Naive thymus-derived CD8-positive, alpha-beta T cell (primary cell): Measurements from ENCODE around the gene DUOXA1. TPM values are rescaled to one million over a fixed set of nuclear protein-coding genes. Genes with fewer than 3 reads are reported as not detected.
"Not testable (repeated sequence)": the region's sequence is repeated elsewhere in the genome, so short reads cannot be mapped to it uniquely, and the experiment has no call there.

Experiments used
- ATAC-seq, 2 donors: fragments of 150-1000 bp; cut with Tn5 transposase in 1 of 2; sonication (Bioruptor Pico), chemical (Tn5 transposase) in 1 of 2; 1 replicate in 1 of 2; 2 replicates in 1 of 2; pipeline ENCODE4 v1.10.0; 2021; ENCODE audit warnings: mild to moderate bottlenecking in 2 of 2, moderate library complexity in 2 of 2
- POLR2A ChIA-PET: fragments of 350-600 bp; sonication (Branson Sonifier 250); formaldehyde crosslinking; loops from one replicate; lab custom pipeline; 2021; ENCODE audit warnings: antibody characterized with exemption; lab: Charles Lee
- DNase-seq, 10 donors: peaks; one replicate each; pipeline versions ENCODE4 v3.0.0 to v3.0.0-alpha.2; 2020 to 2022
- H3K27ac Mint-ChIP-seq, 10 donors: one replicate each; pipeline ENCODE4 v1.8.0; 2020 to 2022; ENCODE audit warnings: mild to moderate bottlenecking in 10 of 10, mixed read lengths in 10 of 10, moderate library complexity in 4 of 10, inconsistent platforms in 1 of 10
- H3K27me3 Mint-ChIP-seq, 5 donors: one replicate each; pipeline ENCODE4 v1.8.0; 2021 to 2022; ENCODE audit warnings: mixed read lengths in 5 of 5
- H3K36me3 Mint-ChIP-seq, 3 donors: one replicate each; pipeline ENCODE4 v1.8.0; 2020 to 2022; ENCODE audit warnings: mixed read lengths in 3 of 3, mild to moderate bottlenecking in 2 of 3, inconsistent platforms in 1 of 3
- H3K4me1 Mint-ChIP-seq, 4 donors: one replicate each; pipeline ENCODE4 v1.8.0; 2021 to 2022; ENCODE audit warnings: mixed read lengths in 4 of 4
- H3K4me3 Mint-ChIP-seq, 10 donors: one replicate each; pipeline ENCODE4 v1.8.0; 2020 to 2022; ENCODE audit warnings: mild to moderate bottlenecking in 10 of 10, mixed read lengths in 10 of 10, moderate library complexity in 6 of 10, inconsistent platforms in 1 of 10
- H3K9me3 Mint-ChIP-seq, 9 donors: one replicate each; pipeline ENCODE4 v1.8.0; 2020 to 2022; ENCODE audit warnings: mixed read lengths in 9 of 9, mild to moderate bottlenecking in 3 of 9, inconsistent platforms in 1 of 9, moderate library complexity in 1 of 9
- polyA plus RNA-seq, 3 donors: library from polyadenylated mRNA; unstranded; fragments of 300-500 nt; fragmentation: Illumina TruSeq; gene quantifications; one replicate each; pipeline ENCODE4 v1.2.3, GENCODE V29; 2021
- total RNA-seq, 8 experiments: library from RNA in 2 of 8; stranded (reverse) in 2 of 8; gene quantifications; one replicate each; pipeline ENCODE4 v1.2.3 and lab custom pipeline; 2021 to 2026

DUOXA1 gene
- total and polyA plus RNA-seq, 5 experiments from 2014 or later: 0.26 to 0.81 (median 0.77) TPM; not detected in 2

DNA sequence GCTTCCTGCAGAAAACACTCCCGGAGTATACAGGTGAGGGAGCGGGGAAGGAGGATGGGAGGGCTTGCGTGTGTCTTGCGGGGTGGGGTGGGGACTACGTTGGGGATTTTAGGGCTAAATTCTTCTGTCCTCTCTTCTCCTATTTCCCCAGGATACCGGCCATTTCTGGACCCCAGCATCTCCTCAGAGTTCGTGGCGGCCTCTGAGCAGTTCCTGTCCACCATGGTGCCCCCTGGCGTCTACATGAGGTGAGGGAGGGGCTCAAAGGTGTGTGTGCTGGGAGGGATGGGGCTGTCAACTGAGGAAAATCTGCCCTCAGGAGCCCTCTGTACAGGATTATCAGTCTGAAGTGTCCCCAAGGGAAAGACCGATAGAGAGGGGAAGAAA, 6.7 kb upstream of the DUOXA1 start:
- peaks cover 11 to 15% (median 12%) of the 10 kb centered on the region in 4 donors for H3K4me1 Mint-ChIP-seq

DNA sequence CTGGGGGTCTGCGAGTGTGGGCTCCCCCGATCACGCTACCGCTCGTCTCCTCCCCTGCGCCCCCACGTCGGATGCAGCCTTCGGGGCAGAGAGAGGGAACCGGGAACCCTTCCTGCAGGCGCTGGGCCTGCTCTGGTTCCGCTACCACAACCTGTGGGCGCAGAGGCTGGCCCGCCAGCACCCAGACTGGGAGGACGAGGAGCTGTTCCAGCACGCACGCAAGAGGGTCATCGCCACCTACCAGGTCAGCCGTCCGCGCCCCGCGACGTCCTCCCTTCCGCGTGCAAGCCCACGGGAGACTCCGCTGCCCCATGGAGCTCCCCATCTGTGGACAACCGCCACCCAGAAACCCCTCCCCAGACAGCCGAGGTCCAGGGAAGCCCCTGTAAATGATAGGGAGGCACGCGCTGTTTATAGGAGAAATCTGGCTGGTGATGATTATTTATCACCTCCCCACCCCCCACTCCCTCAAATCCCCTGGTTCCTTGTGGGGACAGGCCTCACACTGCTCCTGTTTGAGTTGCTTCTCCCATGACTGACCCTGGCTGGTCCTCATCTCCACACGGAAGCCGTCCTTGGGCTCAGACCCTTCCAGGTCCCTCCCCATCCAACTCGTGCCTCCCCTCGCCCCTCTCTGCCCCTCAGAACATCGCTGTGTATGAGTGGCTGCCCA, 6.2 kb upstream of the DUOXA1 start:
- Mint-ChIP-seq H3K4me3 (peak overlapping the region; percentile 41 to 78 (median 71)), H3K4me1 (peaks cover 11 to 15% (median 12%) of the 10 kb centered on the region in 4 donors), H3K27me3 (peaks cover 17 to 54% (median 42%) of the 10 kb centered on the region in 5 donors)
- peak in 1 of 2 donors; percentile 14 for ATAC-seq
- H3K36me3 Mint-ChIP-seq, DNase-seq, H3K9me3 Mint-ChIP-seq, H3K27ac Mint-ChIP-seq, POLR2A ChIA-PET: not testable (repeated sequence)

More for the DNA sequence above, 6.7 kb upstream of the DUOXA1 start:
- no peak for DNase-seq
- Mint-ChIP-seq H3K4me3 (peak overlapping the region; percentile 41 to 78 (median 71)), H3K27me3 (peaks cover 17 to 48% (median 37%) of the 10 kb centered on the region in 5 donors), H3K27ac (peak overlapping the region in 3 of 10 donors; percentile 12 to 52 (median 24)), H3K36me3 (peaks cover 0 to 2% (median 0%) of the 10 kb centered on the region in 3 donors), H3K9me3 (no peaks in the 10 kb centered on the region)
- POLR2A ChIA-PET: no interaction called here
- peak; percentile 55 to 62 for ATAC-seq

DNA sequence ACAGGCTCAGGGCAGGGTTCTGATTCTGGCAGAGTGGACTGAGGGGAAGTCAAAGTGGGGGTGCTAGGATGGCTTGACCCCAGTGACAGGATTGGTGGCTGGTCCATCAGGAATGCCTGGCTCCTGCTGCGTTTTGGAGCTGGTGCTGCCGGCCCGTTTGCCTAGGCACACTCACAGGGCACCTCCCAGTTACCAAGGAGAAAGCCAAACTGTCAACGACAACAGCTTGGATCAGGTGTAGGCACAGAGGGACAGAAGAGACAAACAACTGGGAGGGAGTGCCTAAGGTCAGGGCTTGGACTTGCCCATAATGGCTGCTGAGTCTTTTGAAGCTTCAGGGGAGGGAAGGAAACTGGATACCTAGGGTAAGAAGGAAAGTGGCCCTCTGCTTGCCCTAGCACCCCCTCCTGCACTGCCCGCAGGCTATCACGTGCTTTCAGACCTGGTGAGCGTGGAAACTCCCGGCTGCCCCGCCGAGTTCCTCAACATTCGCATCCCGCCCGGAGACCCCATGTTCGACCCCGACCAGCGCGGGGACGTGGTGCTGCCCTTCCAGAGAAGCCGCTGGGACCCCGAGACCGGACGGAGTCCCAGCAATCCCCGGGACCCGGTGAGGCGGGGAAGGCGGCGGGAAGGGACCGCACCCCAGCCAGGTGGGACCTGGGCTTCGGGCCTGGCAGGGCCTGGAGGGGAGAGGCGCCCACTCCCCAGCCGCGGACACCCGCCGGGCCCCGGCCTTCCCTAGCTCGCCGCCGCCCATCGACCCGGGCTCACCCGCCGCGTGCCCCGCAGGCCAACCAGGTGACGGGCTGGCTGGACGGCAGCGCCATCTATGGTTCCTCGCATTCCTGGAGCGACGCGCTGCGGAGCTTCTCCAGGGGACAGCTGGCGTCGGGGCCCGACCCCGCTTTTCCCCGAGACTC, 5.3 kb upstream of the DUOXA1 start:
- Mint-ChIP-seq H3K27ac (peak overlapping the region in 4 of 10 donors; percentile 8 to 74 (median 38)), H3K4me1 (peaks cover 11 to 15% (median 13%) of the 10 kb centered on the region in 4 donors), H3K36me3 (peaks cover 0 to 2% (median 0%) of the 10 kb centered on the region in 3 donors), H3K4me3 (peak overlapping the region; percentile 61 to 80 (median 73)), H3K27me3 (peaks cover 20 to 62% (median 48%) of the 10 kb centered on the region in 5 donors), H3K9me3 (no peaks in the 10 kb centered on the region)
- peak in 3 of 10 donors; percentile 10 to 25 (median 16) for DNase-seq
- ATAC-seq: peak; percentile 63 to 84
- POLR2A ChIA-PET: interaction anchor here (0.6 kb wide), 1 partner anchor 278 kb away, joined by 3 read pairs; no protein-coding TSS in a partner anchor

DNA sequence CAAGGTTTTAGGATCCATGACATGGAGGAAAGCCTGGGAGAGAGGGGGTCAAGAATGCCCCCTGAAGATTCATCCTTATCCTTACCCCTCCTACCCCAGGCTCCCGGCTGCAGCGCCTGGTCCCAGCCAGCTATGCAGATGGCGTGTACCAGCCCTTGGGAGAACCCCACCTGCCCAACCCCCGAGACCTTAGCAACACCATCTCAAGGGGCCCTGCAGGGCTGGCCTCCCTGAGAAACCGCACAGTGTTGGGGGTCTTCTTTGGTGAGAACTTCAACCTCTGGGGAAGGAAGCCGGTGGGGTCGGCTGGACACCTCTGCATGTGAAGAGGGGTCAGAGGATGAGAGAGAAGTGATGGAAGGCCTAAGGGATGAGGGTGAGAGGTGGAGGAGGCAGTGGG, 4.4 kb upstream of the DUOXA1 start:
- POLR2A ChIA-PET: no interaction called here
- DNase-seq: no peak
- peaks cover 11 to 15% (median 13%) of the 10 kb centered on the region in 4 donors for H3K4me1 Mint-ChIP-seq
- H3K27ac Mint-ChIP-seq: no peak overlapping the region
- H3K36me3 Mint-ChIP-seq: peaks cover 0 to 2% (median 0%) of the 10 kb centered on the region in 3 donors
- H3K9me3 Mint-ChIP-seq: no peaks in the 10 kb centered on the region
- H3K4me3 Mint-ChIP-seq: peak overlapping the region in 5 of 10 donors; percentile 69 to 80 (median 76)
- ATAC-seq: no peak
- peaks cover 20 to 62% (median 48%) of the 10 kb centered on the region in 5 donors for H3K27me3 Mint-ChIP-seq

DNA sequence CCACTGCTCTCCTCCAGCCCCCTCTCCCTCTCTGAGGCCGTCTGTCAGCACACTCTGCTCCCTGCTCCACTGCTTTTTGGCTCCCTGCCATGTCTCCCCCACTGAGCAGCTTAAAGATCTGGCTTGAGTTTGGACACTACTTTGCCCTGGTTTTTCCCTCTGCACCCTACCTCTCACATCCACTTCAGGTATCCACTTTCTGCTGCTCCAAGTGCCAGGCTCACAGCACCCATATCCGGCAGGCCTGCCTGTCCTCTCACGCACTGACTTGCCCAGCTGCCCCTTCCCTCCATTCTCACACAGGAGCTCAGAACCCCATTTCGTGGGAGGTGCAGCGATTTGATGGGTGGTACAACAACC, 3.9 kb upstream of the DUOXA1 start:
- no peak for DNase-seq
- H3K4me1 Mint-ChIP-seq: peaks cover 11 to 20% (median 15%) of the 10 kb centered on the region in 4 donors
- no peaks in the 10 kb centered on the region for H3K9me3 Mint-ChIP-seq
- peak overlapping the region in 3 of 10 donors; percentile 3 to 22 (median 20) for H3K4me3 Mint-ChIP-seq
- peak overlapping the region in 1 of 10 donors; percentile 57 for H3K27ac Mint-ChIP-seq
- no peak for ATAC-seq
- peaks cover 21 to 66% (median 52%) of the 10 kb centered on the region in 5 donors for H3K27me3 Mint-ChIP-seq
- peaks cover 0 to 2% (median 0%) of the 10 kb centered on the region in 3 donors for H3K36me3 Mint-ChIP-seq
- POLR2A ChIA-PET: no interaction called here

DNA sequence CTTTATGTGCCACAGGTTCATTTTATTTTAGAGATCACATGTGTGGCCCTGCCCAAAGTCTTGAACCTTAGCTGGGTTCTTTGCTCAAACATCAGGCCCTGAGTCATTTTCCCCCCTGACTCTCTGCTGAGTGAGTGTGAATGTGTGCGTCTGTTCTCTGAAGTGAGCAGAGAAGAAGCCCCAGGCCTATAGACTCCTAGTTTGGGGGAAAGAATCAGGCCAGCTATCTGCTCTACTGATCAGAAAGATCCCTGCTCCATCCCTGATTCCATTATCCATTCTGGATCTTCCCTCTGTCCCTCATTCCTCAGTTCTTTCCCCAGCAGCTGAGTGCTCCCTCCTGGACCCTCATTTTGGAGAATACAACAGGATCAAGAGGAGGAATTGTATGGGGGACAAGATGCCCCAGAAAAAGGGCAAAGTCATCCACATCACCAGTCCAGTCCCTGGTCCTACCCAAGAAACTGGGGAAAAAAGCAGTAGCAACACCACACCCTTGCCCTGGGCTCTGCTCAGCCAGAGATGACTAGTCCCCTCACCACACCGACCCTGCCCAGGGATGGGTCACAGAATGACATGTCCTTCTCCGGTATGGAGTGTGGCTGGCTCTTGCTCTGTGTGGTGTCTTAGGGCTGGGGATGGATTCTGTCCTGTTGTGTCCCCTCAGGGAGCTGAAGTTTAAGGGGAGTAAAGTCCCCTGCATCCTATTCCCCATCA, 3.3 kb upstream of the DUOXA1 start:
- Mint-ChIP-seq H3K27ac (peak overlapping the region in 1 of 10 donors; percentile 57), H3K4me3 (peak overlapping the region in 1 of 10 donors; percentile 26), H3K27me3 (peaks cover 21 to 71% (median 57%) of the 10 kb centered on the region in 5 donors), H3K9me3 (no peaks in the 10 kb centered on the region), H3K36me3 (peaks cover 0 to 2% (median 0%) of the 10 kb centered on the region in 3 donors), H3K4me1 (peaks cover 11 to 20% (median 15%) of the 10 kb centered on the region in 4 donors)
- no peak for ATAC-seq
- no peak for DNase-seq
- POLR2A ChIA-PET: no interaction called here

DNA sequence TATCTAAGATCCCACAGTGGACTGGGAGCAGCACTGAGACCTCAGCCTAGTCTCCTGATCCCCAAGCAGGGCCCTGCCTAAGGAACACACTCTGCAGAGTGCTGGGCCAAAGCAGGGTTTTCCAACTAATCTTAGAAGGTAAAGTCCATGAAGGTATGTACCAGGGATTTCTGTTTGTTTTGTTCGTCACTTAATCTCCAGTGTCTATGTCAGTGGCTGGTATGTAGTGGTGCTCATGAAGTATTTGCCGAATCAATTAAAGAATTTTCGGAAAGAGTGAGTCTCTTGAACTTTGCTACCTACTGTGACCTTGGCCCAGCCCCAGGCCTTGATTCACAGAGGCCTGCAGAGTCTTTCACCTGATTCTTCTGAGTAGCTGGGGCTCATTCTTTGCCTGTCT, 1.8 kb upstream of the DUOXA1 start:
- Mint-ChIP-seq H3K27ac (no peak overlapping the region), H3K36me3 (peaks cover 0 to 2% (median 0%) of the 10 kb centered on the region in 3 donors), H3K27me3 (peaks cover 24 to 77% (median 61%) of the 10 kb centered on the region in 5 donors), H3K4me1 (peaks cover 10 to 19% (median 13%) of the 10 kb centered on the region in 4 donors), H3K9me3 (no peaks in the 10 kb centered on the region), H3K4me3 (no peak overlapping the region)
- ATAC-seq (no peak), DNase-seq (no peak)
- POLR2A ChIA-PET: no interaction called here

DNA sequence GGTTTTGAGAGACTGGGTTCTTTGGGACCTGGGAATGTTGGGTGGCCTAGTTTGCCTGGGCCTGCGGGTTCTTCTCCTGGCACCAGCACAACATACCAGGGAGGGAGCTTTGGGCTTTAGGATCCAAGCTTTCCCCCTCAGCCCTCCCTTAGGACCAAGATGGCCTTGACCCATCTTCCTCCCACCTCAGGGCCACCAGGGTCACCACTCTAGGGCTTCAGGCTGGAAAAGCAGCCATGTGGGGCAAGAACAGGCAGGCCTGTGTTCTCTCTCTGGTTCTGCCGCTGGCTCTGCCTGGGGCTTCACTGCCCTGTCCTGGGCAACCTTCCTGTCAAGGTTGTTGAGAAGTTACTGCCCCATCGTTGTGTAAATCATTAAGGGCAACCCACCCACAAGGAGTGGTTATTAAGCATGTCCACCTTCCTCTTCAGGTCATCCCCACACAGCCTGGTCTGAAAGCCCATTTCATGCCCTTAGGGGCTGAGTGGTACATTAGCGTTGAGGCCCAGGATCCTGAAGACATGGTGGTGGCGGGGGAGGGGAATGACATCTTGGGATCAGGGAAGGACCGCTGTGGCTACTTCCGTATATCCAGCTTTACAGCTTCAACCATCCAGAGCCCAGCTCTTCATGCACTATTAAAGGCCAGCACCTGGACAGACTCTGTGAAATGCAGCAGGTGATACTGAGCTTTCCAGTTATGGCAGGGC, 767 bp upstream of the DUOXA1 start:
- no peak for ATAC-seq
- no peak for DNase-seq
- Mint-ChIP-seq H3K27ac (no peak overlapping the region), H3K36me3 (peaks cover 0 to 2% (median 0%) of the 10 kb centered on the region in 3 donors), H3K4me1 (peaks cover 7 to 14% (median 8%) of the 10 kb centered on the region in 4 donors), H3K9me3 (no peaks in the 10 kb centered on the region), H3K4me3 (peak overlapping the region in 9 of 10 donors; percentile 23 to 65 (median 55)), H3K27me3 (peaks cover 22 to 80% (median 67%) of the 10 kb centered on the region in 5 donors)
- POLR2A ChIA-PET: no interaction called here

DNA sequence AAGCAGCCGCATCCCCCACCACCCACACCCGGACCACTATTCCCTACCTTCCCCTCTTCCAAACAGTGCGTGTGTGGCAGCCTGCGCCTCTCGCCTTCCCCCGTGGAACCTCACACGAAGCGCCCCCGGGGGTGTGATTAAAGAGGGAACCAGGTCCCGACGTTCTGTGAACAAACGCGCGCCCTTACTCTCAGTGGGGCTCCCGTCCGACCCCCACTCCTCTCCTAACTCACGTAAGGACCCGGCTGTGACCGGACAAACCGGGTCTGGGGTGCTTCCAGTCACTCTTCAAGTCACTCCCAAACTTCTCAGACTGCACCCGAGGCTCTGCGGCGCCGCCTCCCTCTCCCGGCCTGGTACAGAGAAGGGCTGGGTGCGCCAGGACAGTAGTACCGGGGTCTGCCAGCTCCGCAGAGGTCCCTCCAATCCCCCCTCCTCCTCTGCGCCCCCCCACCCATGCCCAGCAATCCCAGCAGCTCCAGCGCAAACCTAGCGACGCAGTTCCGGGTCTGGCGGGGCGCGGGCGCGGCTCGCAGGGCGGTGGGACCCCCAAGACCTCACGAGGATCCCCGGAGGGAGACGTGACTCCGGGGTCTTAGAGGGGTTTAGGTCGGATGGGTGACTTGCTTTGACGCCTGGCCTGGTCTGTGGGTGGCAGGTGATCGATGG, 574 bp downstream of the DUOXA1 start:
- peaks cover 0 to 2% (median 0%) of the 10 kb centered on the region in 3 donors for H3K36me3 Mint-ChIP-seq
- peaks cover 0 to 8% (median 3%) of the 10 kb centered on the region in 4 donors for H3K4me1 Mint-ChIP-seq
- peaks cover 23 to 79% (median 68%) of the 10 kb centered on the region in 5 donors for H3K27me3 Mint-ChIP-seq
- DNase-seq (no peak), ATAC-seq (peak; percentile 18 to 35)
- POLR2A ChIA-PET: no interaction called here
- H3K4me3 Mint-ChIP-seq: peak overlapping the region in 9 of 10 donors; percentile 24 to 61 (median 42)
- H3K27ac Mint-ChIP-seq: no peak overlapping the region
- H3K9me3 Mint-ChIP-seq: no peaks in the 10 kb centered on the region

DNA sequence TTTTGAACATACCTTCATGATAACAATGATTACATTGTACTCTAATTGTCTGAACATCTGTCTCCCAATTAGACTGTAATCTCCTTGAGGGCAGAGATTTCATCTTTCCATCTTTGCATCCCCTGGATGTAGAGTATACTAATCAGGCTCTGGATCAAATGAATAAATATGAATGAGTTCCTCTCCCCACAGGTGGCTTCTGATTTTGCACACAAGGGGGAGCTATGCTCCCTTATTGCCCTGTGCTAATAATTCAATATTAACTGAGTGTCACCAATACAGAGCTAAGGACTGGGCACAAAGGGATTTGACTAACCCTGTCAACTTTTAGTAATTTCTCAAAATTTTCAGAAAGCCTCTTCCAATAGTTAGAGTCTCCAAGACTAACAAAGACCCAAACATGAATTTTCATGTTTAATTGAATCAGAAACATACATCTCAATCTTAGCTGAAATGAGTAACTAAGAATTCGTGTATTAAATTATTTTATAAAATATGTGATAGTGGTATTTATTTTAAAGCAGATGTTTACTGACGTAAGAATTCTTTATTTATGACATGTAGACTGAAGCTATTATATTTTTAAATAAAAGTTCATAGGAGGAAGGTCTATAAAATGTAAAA, 3.0 kb downstream of the DUOXA1 start:
- no peak overlapping the region for H3K27ac Mint-ChIP-seq
- peak in 5 of 10 donors; percentile 23 to 43 (median 41) for DNase-seq
- H3K4me3 Mint-ChIP-seq: no peak overlapping the region
- no peaks in the 10 kb centered on the region for H3K36me3 Mint-ChIP-seq
- peaks cover 0 to 8% (median 2%) of the 10 kb centered on the region in 4 donors for H3K4me1 Mint-ChIP-seq
- H3K9me3 Mint-ChIP-seq: no peaks in the 10 kb centered on the region
- peaks cover 27 to 73% (median 58%) of the 10 kb centered on the region in 5 donors for H3K27me3 Mint-ChIP-seq
- POLR2A ChIA-PET: interaction anchor here (0.6 kb wide), 1 partner anchor 149 kb away, joined by 3 read pairs; no protein-coding TSS in a partner anchor
- ATAC-seq: peak; percentile 62 to 64
